Fibroblast of skin of scalp (primary cell): Measurements from ENCODE around the gene CTF1. TPM values are rescaled to one million over a fixed set of nuclear protein-coding genes. Genes with fewer than 3 reads are reported as not detected.
"Not testable (repeated sequence)": the region's sequence is repeated elsewhere in the genome, so short reads cannot be mapped to it uniquely, and the experiment has no call there.

Experiments used
- DNase-seq: peaks from one replicate; pipeline ENCODE4 v3.0.0-alpha.2; 2013
- polyA plus RNA-seq, 2 experiments: library from polyadenylated mRNA; unstranded; fragments of 120-200 nt; gene quantifications; one replicate each; pipeline ENCODE4 v1.2.1, GENCODE V29; 2013; ENCODE audit not compliant: insufficient read length in 2 of 2

The CTF1 gene
- polyA plus RNA-seq (2013, experiment 1 of 2; ENCODE audit: insufficient read length), result 8.2 TPM
- 8.8 TPM for polyA plus RNA-seq (2013, experiment 2 of 2; ENCODE audit: insufficient read length)

GRCh38 chr16:30896261-30896888, at the start of gene CTF1:
Gene CTF1 (plus strand): TSS chr16:30896614. CDS start chr16:30896644, 30 bp downstream.
- peak; percentile 97 for DNase-seq

GRCh38 chr16:30846649-30847402, 49.6 kb upstream of the CTF1 start:
- DNase-seq, result no peak

- no peak for DNase-seq
Observed at GRCh38 chr16:30850246-30850645, 46.2 kb upstream of the CTF1 start.

- no peak for DNase-seq
Observed at GRCh38 chr16:30853758-30854157, 42.7 kb upstream of the CTF1 start.

- no peak for DNase-seq
Observed at GRCh38 chr16:30858111-30858495, 38.3 kb upstream of the CTF1 start.

- DNase-seq, result no peak
Observed at GRCh38 chr16:30858829-30859423, 37.5 kb upstream of the CTF1 start.

GRCh38 chr16:30860729-30861128, 35.7 kb upstream of the CTF1 start:
- not testable (repeated sequence) for DNase-seq

GRCh38 chr16:30863178-30863577, 33.2 kb upstream of the CTF1 start:
- DNase-seq, result not testable (repeated sequence)

GRCh38 chr16:30866031-30866430, 30.4 kb upstream of the CTF1 start:
- DNase-seq, result no peak

- DNase-seq, result peak; percentile 21
Observed at GRCh38 chr16:30867747-30868146, 28.7 kb upstream of the CTF1 start.

- DNase-seq, result no peak
Observed at GRCh38 chr16:30870904-30871303, 25.5 kb upstream of the CTF1 start.

- DNase-seq, result no peak
Observed at GRCh38 chr16:30874244-30874820, 22.1 kb upstream of the CTF1 start.

- peak; percentile 90 for DNase-seq
Observed at GRCh38 chr16:30874821-30875717, 21.3 kb upstream of the CTF1 start.

GRCh38 chr16:30875871-30876801, 20.3 kb upstream of the CTF1 start:
- no peak for DNase-seq

GRCh38 chr16:30876867-30877266, 19.5 kb upstream of the CTF1 start:
- DNase-seq, result no peak

GRCh38 chr16:30882429-30883310, 13.7 kb upstream of the CTF1 start:
- no peak for DNase-seq

- no peak for DNase-seq
Observed at GRCh38 chr16:30884760-30885159, 11.7 kb upstream of the CTF1 start.

- DNase-seq, result no peak
Observed at GRCh38 chr16:30885196-30885595, 11.2 kb upstream of the CTF1 start.

GRCh38 chr16:30886145-30886544, 10.3 kb upstream of the CTF1 start:
- no peak for DNase-seq

- no peak for DNase-seq
Observed at GRCh38 chr16:30887927-30888326, 8.5 kb upstream of the CTF1 start.
